B cell (primary cell): ENCODE results near the gene PRKCH.

Experiments
- EZH2 ChIP-seq: IDR thresholded peaks from 2 replicates; pipeline ENCODE4 v1.6.1; 2012; ENCODE audit warnings: borderline replicate concordance, low read depth, mild to moderate bottlenecking, moderate library complexity, low read length; ENCODE audit not compliant: insufficient read depth, poor library complexity, severe bottlenecking
- TF ChIP-seq, protein P1 (sequence below): fragments of 200-600 bp; IDR thresholded peaks from one replicate; pipeline ENCODE4 v1.8.0; 2022; ENCODE audit warnings: antibody characterized with exemption, mild to moderate bottlenecking

DNA sequence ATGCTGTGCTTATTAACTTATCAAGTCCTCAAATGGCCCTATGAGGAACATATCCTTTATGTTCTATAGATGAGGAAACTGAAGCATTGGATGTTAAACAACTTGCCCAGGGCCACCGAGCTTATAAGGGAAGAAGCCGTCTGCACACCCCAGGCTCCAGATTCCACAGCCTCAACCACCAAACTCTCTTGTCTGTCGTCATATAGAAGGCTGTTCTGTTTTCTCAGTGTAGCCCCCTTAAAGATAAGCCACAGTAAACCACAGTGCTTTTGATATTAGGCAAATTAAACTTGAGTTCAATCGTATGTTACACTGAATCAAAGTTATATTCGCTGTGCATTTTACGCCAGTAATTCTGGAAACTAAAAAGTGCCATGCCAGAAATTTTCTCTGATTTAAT lies 116.7 kb downstream of the PRKCH start:
- TF ChIP-seq, protein P1, sequence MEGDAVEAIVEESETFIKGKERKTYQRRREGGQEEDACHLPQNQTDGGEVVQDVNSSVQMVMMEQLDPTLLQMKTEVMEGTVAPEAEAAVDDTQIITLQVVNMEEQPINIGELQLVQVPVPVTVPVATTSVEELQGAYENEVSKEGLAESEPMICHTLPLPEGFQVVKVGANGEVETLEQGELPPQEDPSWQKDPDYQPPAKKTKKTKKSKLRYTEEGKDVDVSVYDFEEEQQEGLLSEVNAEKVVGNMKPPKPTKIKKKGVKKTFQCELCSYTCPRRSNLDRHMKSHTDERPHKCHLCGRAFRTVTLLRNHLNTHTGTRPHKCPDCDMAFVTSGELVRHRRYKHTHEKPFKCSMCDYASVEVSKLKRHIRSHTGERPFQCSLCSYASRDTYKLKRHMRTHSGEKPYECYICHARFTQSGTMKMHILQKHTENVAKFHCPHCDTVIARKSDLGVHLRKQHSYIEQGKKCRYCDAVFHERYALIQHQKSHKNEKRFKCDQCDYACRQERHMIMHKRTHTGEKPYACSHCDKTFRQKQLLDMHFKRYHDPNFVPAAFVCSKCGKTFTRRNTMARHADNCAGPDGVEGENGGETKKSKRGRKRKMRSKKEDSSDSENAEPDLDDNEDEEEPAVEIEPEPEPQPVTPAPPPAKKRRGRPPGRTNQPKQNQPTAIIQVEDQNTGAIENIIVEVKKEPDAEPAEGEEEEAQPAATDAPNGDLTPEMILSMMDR: no peak
- TF ChIP-seq EZH2: no peak
